GF-D8 (cell line): ENCODE results near the gene SLC4A8.
"Not testable (repeated sequence)": the region's sequence is repeated elsewhere in the genome, so short reads cannot be mapped to it uniquely, and the experiment has no call there.

Source experiments
- DNase-seq: peaks from one replicate; lab custom pipeline; 2025; lab: John Stamatoyannopoulos, UW

The SLC4A8 gene

DNA sequence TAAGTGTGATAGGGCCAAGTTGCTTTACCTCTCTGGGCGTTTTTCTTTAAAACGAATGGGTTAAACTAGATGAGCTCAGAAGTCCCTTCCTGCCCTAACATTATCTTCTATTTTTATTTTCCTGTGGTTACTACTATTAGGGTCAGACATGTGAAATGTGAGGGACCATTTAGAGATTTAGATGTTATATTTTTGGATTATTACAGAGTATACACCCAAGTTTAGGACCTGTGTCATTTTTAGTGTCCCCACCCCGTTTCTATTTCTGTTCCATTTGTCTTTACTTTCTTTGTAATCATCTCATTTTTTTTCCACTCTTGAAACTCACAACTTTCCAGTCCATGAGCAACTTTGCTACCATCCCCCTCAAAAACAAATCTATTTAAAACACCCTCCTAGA, 56.3 kb downstream of the SLC4A8 start:
- DNase-seq = no peak

DNA sequence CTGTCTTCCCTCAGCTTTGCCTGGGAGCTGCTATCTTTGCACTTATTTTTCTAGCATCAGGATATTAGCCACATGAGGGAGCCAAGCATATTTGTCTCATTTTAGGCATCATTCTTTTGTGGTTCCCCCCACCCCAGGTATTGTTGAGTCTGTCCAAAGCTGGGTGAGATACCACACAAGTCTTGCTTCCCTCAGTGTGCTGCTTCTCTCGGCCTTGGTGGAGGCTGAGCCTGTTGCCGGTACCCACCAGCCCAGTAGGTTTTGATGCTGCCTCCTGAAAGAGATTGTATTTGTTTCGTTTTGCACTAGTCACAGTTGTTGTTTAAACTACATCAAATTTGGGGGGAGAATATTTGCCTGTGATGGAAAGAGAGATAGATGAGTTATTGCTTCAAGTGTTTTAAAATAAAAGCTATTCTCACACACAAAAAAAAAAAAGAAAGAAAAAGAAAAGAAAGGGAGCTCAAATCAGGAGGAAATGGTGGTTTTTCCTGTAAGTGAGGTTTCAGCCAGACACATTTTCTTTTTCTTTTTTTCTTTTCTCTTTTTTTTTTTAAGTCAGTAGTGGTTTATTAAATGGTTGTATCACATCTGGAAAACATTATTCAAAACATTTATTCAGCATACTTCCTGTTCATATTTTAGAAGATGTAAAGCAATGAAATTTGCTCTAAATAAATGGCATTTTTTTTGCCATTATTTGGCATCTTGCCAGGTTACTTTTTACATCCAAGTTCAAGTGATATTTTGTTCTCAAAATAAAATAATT, 58.5 kb downstream of the SLC4A8 start:
- no peak for DNase-seq

DNA sequence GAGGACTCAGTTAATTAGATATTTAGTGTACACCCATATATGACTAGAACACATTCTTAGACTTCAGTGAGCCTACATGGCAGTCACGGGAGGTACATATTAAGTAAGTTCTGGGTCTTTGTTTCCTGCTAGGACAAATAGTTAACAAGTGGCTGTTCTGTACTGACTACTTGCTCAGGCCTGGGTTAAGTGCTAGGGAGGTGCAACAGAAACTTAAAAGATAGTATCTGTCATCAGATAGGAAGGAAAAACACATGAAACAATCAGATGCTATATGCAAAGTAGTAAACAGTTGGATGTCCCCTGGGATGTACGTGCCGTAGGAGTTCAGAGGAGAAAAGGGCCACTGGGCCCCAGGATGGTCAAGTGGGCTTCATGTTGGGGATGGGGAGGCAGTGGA, 59.5 kb downstream of the SLC4A8 start:
- no peak for DNase-seq

DNA sequence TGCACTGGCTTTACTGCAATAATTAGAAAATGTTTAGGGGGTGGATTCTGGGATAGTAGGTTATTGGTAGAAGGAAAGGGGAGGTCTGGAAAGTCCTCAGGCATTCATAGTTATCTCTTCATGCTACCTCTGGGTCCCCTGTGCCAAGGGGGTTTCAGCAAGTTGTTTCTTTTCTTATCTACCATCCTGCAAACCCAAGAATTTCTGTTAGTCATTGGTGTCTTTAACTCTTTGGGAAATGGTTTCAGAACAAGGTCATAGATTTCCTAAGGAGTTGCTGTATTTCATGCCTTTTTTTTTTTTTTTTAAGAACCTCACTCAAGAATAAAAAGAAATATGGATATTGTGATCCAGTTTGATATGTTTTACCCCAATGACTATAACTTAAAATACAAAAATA, 63.6 kb downstream of the SLC4A8 start:
- no peak for DNase-seq

DNA sequence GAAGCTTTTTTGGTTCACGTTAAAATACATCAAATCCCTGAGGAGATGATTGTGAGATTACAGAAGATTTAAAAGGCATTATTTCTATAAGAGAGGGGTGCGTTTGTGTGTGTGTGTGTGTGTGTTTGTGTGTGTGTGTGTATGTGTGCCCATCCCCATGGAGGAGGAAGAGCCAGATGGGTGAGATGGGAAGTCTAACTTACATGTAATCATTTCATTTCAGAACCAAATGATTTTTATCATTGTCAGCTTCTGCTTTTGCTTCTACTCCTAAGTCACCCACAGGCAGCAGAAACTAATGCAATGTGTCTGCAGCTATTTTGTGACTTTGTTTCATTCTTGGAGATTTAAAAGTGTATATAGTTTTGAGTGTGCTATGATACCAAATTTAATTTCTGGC, 68.7 kb downstream of the SLC4A8 start:
- no peak for DNase-seq

DNA sequence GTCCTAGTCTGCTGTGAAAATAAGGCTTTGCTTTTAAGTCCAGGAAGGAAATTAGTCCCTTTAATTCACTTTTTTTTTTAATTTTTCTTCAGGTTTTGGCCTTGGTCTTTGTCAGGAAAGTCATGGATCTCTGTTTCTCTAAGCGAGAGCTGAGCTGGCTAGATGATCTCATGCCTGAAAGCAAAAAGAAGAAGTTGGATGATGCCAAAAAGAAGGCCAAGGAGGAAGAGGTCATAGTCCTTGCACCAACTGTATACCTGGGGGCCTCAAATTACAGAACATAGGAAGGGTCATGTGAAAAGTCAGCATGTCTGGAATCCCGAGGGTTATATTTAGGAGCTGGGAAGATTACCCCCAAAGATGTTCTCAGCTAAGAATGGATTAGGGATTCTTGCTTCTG, 72.3 kb downstream of the SLC4A8 start:
- DNase-seq = no peak

DNA sequence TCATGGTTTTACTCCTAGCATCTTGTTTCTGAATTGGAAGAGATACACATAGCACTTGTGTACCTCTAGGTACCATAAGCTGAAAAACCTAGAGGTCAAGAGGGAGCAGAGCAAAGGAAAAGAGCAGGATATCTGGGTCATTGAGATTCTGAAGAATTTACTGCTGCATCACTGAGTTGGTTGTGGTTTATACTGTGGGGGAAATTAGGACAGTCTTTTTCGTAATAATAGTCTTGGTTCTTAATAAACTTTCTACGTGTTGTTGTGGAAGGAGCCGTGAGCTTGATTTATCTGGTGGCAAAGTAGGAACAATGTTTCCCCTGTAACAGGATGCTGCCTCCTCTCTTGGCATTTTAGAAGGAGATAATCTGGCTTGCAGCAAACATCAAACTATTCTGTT, 80.2 kb downstream of the SLC4A8 start:
- no peak for DNase-seq

DNA sequence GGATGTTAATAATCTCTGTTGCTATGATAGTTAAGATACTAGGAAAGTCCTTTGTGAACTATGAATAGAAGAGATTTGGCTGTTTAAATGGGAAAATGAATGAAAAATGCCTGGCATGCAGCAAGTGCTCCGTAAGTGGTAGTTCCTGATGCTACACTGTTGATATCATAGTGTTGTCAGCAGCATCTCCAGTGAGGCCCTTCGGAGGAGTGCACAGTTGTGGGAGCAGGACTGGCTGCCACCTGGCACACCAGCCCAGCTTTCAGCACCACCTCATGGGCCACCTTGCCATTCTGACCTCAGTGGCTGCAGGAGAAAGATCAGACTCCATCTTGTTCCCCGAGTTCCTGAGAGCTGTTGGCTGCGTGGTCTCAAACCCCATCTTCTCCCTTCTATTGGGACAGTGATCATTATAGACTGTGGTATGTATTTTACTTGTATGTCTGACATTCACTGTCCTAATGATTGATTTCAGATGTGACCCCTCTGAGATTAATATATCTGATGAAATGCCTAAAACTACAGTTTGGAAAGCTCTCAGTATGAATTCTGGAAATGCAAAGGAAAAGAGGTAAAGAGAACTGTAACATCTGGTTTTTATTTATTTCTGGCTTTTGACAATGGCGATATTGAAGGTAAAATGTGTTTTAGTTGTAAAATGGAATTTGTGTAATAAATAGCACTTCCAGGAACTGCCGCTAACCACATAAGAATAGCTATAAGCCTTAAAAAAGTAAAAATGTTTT, 80.9 kb downstream of the SLC4A8 start:
- DNase-seq = no peak

DNA sequence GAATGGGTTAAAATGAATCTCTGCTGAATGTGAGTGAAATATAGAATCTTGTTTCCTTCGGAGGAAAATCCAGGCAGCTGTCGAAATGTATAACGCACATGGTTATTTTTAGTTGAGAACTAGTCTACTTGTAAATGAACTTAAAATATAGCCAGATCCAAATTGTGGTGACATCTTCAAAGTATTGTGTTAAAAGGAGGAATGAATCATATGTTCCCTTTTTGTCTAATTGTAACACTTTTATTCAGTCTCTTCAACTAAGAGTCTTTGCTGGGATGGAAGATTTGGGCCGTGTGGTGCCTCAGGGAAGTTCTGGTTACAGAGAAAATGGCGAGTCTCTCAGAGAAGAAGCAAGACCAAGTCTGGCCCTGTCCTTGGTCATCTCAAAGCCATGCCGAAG, 82.5 kb downstream of the SLC4A8 start:
- DNase-seq = no peak

DNA sequence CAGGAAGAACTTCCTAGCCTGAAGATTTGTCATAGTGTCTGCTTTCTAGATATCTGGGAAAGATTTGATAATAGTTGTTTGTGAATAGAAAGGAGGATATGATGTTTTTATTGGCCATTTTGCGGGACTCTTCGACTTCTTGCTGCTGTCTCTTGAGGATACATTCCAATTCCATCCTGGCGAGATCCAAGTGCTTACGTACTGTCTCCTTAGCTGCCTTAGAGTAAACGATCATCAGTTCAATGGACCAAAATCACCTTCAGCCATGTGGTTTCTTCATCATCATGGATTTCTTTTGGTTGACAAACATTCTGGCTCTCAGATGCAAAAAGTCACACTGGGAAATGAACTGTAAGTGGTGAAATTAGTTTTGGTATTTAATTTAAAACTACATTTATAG, 83.7 kb downstream of the SLC4A8 start:
- DNase-seq = no peak

DNA sequence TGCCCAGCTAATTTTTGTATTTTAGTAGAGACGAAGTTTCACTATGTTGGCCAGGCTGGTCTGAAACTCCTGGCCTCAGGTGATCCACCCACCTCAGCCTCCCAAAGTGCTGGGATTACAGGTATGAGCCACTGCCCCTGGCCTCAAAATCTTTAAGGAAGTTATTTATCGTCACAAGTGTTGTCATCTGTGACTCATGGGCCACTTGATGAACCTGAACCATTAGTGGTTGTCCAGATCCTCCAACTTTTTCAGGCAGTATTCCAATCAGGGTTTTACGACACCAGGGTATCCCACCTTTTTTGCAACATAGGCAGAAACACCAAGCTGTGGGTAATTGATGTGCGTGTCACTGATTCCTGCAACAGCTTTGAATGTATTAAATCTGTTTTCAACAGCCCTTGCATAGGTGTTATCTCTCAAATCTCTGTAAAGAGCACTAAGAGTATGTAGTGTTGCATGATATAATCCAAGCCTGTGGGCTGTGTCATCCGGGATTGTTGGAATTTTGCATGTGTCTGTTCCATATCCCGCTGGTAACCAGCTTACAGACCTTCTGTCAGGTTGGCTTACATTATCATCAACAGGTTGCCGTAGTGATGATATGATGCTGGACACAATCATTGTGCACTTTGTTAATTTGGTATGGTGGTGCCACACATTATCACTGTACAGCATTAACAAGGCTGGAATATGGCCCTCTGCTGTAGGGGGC, 87.1 kb downstream of the SLC4A8 start:
- no peak for DNase-seq

DNA sequence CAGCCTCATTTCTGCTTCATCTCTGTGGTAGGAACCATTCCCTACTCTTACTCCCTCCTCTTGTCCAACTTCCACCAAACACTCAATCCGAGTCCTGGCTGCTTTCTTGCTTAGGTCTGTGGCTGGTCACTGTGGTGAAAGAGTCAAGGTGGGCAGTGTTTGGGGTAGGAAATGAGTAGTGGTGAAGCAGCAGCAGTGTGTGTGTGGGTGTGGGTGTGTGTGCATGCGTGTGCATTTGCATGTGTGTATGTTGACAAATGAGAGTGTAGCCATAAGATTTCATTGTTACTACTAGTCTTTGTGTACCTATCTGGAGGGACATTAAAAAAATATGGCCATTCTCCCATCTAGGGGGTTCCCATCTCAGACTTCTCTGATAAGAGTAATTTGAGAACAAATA, 87.8 kb downstream of the SLC4A8 start:
- DNase-seq = no peak

DNA sequence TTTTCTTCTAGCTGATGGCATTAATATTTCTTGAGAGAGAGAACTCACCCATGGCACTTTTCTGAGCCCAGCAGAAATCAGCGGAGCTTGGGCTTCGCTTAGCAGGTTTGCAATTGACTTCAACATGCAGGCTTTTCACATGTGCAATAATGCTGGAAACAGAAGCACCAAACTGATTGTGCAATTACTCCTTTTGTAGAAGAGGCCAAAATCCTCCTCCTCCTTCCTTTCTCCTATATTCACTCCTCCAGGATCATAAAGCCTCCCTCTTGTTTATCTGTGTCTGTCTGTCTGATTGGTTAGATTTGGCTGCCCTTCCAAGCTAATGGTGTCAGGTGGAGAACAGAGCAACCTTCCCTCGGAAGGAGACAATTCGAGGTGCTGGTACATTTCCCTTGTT, 90.4 kb downstream of the SLC4A8 start:
- DNase-seq = not testable (repeated sequence)

DNA sequence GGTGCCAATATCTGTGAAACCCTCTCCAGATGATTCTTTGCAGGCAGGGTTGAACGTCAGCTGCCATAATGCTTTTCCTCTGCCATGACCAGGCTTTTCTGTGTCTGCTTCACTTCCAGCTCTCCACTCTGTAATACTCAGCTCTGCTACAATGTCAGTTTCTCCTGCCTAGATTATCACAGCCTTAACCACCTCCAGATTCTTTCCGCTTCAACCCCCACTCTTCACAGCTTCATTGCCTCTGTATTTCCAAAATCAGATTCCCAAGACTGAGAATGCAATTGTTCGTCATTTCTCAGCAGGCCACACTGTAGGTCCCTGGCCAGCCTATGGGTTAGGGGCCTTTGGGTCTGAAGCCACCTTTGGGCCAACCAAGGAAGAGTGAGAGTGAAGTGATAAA, 92.7 kb downstream of the SLC4A8 start:
- DNase-seq = no peak

DNA sequence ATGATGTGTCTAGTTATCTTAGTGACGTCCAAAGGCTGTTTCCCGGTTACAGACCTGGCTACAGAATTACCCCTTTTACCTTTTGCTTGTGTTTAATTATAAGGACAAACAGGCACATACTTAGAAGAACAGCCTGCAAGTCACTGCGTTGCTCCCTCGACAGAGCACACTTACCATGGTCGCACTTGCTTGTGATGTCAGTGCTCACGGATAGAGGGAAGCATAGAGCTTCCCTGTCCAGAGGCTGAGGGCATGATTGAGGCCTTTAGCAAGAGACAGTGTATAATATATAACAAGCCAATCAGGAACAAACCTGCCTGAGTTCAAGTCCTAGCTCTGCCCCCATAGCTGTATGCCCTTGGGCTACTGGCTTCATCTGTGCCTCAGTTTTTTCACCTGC, 93.2 kb downstream of the SLC4A8 start:
- DNase-seq = no peak

DNA sequence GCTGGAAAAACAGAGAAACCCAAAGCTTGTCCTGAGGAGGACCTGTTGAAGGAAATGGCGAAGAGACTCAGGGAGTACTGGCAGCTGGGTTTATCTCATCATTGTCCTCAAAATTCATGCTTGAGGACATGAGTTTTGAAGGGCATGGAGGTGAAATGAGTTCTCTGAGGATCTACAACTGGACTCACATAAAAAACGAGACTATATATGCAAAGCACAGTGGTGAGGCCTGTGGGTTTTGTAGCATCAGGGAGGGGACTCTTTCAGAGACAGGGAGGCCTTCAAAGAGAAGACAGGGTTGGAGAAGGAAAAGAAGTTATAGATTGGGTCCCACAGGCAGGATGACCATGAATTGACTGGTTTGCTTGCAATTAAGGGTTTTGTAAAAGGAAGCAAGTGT, 95.1 kb downstream of the SLC4A8 start:
- no peak for DNase-seq

DNA sequence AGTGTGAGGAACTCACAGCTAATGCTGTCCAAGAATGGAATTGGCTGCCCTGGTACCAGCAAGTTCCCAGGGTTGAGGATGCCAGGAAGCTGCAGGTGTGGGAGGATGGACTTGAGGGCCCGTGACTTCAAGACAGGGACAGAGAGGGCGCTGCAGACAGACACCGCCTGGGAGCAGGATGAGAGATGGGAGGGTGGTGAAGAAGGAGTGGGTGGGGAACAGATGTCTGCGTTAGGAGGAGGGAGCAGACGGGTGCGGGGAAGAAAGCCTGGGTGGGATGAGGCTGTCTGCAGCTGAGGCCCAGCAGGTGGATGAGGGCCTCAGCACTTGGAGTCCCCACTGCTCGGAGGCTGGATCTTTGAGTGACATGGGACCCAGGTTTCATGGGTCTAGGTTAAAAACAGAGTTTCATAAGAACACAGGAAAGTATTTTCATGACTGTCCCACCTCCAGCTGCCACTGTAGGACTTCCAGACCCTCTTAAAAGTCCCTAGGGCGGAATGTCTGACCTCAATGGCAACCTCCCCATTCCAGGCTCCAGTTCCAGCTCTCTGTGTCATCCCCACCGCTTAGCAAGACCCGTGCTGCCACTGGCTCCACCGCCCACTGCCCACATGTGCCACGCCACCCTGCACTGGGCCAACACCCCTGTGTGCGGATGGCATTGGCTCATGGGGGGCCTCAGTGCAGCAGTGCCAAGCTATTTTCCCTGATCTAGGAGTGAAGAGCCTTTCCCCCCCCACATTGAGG, 96.1 kb downstream of the SLC4A8 start:
- no peak for DNase-seq

DNA sequence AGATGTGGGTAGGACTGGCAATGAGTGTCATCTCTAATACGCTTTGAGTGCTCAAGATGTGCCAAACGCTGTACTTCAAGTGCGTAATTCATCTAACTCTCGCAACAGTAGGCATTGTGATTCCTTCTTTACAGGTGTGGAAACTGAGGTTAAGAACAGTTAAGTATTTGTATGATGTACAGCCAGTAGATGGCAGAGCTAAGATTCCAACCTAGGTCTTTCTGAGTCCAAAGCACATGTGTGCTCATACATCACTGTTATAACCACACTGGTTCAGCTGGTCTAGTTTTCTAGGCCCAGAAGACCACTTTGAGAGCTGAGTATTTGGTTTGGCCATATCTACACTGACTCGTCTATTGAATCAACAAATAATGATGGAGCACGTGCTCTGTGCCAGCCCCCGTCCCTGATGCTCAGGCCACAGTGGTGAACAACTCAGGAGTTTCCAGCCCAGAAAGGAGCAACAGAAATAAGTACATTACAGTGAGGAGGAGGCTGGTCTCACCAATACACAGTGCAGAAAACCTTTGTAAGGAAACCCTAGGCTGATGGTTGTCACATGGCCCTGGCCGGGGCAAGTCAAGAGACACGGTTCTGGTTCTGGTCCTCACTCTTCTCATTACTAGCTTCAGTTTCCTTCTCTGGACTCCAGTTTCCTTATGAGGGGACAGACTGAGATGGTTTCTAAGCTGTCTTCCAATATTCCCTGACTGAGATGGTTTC, 97.1 kb downstream of the SLC4A8 start:
- DNase-seq = no peak

DNA sequence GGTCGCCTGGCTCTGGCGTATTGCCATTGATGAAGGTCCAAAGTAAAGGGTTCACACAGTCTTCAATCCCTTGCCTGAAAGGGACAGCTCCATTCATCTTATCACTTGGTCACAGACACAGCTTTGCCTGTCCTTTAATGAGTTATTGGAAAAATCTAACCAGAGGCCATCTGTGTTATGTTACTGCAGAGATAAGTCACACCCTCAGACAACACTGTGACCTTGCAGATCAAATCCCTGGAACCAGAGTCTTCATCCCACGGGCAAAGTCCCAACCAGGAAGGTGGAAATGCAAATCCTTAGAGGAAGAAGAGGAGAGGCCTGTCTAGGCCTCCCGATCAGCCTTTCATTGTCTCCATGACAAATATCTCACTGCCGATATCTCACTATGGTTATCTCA, 98.1 kb downstream of the SLC4A8 start:
- no peak for DNase-seq

DNA sequence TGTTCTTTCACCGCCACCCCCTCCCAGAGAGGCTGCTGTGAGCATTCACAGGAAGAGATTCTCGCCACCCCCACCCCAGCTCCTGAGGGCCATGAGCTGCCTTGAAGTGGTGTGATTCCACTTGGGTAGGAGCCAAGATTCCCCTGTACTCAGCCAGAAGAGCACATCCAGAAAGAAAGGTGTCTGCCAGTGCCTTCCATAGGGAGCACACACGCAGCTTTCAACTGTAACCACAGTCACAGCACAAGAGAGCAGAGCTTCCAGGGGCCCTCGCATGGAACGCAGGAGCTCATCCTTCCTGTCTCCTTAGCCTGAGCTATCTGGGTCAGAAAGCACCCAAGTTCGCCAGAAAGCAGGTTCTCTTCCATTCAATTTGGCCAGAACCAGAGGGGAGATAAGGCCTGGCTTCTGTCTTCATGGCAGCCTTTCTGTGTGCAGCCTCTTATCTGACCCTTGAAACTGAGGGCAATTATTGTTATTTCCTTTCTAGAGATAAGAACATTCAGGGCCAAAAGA, 99.8 kb downstream of the SLC4A8 start:
- DNase-seq = no peak

DNA sequence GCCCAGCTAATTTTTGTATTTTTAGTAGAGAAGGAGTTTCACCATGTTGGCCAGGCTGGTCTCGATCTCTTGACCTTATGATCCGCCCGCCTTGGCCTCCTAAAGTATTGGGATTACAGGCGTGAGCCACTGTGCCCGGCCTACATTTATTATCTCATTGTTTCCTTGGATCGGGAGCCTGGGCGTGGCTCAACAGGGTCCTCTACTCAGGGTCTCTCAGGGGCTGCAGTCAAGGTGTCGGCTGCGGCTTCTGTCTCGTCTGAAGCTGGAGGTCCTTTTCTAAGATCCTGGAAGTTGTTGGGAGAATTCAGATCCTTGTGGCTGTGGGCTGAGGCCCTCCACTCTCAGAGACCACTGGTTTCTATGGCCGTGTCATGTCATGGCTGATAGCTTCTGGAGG, 100.9 kb downstream of the SLC4A8 start:
- no peak for DNase-seq

DNA sequence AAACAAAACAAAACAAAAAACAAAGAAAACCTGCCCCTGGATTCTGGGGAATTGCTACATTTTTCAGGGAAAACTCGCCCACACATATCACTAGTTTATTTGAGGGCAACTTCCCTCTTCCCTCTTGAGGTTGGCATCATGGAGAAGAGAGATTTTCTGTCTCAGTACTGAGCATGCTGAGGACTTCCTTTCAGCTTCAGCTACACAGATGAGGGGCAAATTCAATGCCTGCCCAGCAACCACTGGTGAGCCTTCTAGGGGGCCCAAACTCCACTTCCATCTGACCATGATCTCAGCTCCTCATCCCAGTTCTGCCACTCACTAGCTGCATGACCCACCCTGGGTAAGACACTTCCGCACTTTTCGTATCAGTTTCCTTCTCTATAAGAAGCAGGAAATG, 103.3 kb downstream of the SLC4A8 start:
- no peak for DNase-seq
